Effector memory CD4-positive, alpha-beta T cell (primary cell): ENCODE data around the gene MICAL1.

Experiments used
- DNase-seq, 3 donors: peaks; one replicate each; pipeline ENCODE4 v3.0.0-alpha.2; 2020
- H3K27ac ChIP-seq: 2 replicates; pipeline ENCODE4 v1.7.0; 2013; ENCODE audit warnings: mild to moderate bottlenecking, low read length, moderate library complexity; ENCODE audit not compliant: insufficient read depth, poor library complexity, severe bottlenecking
- H3K27me3 ChIP-seq: replicated peaks from 2 replicates; pipeline ENCODE4 v1.7.0; 2013; ENCODE audit warnings: mild to moderate bottlenecking, low read length; ENCODE audit not compliant: insufficient read depth, control insufficient read depth, poor library complexity, severe bottlenecking
- H3K36me3 ChIP-seq: 2 replicates; pipeline ENCODE4 v1.7.0; 2013; ENCODE audit warnings: mild to moderate bottlenecking, low read length, moderate library complexity; ENCODE audit not compliant: control insufficient read depth, insufficient read depth
- H3K4me1 ChIP-seq: 2 replicates; pipeline ENCODE4 v1.7.0; 2013; ENCODE audit warnings: low read length, mild to moderate bottlenecking; ENCODE audit not compliant: control insufficient read depth, insufficient read depth, poor library complexity, severe bottlenecking
- H3K4me3 ChIP-seq: 2 replicates; pipeline ENCODE4 v1.7.0; 2013; ENCODE audit warnings: low read length, low read depth, mild to moderate bottlenecking; ENCODE audit not compliant: insufficient read depth, poor library complexity, severe bottlenecking
- H3K9me3 ChIP-seq: 2 replicates; pipeline ENCODE4 v1.7.0; 2013; ENCODE audit warnings: mild to moderate bottlenecking, low read length, moderate library complexity; ENCODE audit not compliant: control insufficient read depth

MICAL1 gene

DNA sequence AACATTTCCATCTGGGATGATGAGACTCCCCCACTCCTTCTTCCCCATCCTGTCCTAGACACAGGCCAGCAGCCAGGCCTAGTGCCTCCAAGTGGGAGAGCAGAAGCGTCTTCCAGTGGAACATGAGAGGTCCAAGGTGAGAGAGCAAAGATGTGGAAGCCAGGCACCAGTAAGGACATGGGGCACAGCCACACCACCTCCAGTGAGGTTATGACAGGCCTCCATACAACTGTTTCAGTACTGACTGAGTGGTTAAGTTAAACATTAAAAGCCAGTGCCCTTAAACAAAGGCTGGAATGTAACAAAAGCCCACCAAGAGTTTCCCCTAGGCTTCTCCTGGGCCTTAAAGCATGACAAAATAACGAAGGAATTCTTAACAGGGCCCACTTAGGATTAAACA is 22.2 kb upstream of the MICAL1 start:
- peak overlapping the region; percentile 0 for H3K27ac ChIP-seq
- H3K36me3 ChIP-seq, result peaks cover 34% of the 10 kb centered on the region
- H3K4me3 ChIP-seq, result peak overlapping the region; percentile 20
- no peak for DNase-seq
- H3K4me1 ChIP-seq, result peaks cover 51% of the 10 kb centered on the region
- no peaks in the 10 kb centered on the region for H3K9me3 ChIP-seq
- no peaks in the 10 kb centered on the region for H3K27me3 ChIP-seq

DNA sequence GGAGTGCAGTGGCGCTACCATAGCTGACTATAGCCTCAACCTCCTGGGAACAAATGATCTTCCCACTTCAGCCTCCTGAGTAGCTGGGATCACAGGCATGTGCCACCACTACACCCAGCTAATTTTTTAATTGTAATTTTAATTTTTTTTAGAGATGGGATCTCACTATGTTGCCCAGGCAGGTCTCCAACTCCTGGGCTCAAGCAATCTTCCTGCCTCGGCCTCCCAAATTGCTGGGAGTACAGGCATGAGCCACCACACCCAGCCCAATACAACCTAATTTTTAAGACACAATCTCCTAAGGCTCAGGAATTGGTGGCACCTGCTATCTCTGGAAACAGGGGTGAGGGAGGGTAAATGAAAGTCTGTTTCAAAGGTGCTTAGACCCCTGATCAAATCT is 21.6 kb upstream of the MICAL1 start:
- Histone ChIP-seq H3K9me3 (no peaks in the 10 kb centered on the region), H3K27ac (no peak overlapping the region), H3K4me1 (peaks cover 48% of the 10 kb centered on the region), H3K36me3 (peaks cover 39% of the 10 kb centered on the region), H3K4me3 (no peak overlapping the region), H3K27me3 (no peaks in the 10 kb centered on the region)
- no peak for DNase-seq

DNA sequence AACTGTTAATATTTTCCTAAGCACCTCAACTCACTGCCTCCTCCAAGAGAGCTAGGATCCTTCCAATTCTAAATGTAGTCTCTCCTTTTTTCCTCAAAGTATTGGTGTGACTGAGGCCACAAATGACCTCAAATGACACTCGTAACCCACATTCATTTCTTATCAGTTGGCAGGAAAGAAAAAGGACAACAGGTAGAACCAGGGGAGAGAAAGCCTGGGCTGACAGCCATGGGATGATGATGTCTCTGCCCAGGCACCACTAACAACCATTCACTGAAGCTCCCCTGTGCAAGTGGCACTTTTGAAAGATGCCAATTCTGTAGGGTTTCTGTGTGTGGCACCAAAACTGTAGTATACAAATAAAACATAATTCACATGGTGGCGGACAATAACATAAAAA is 20.1 kb upstream of the MICAL1 start:
- H3K27ac ChIP-seq, result peak overlapping the region; percentile 34
- H3K27me3 ChIP-seq, result no peaks in the 10 kb centered on the region
- H3K9me3 ChIP-seq, result no peaks in the 10 kb centered on the region
- H3K36me3 ChIP-seq, result peaks cover 54% of the 10 kb centered on the region
- peaks cover 34% of the 10 kb centered on the region for H3K4me1 ChIP-seq
- no peak for DNase-seq
- no peak overlapping the region for H3K4me3 ChIP-seq

DNA sequence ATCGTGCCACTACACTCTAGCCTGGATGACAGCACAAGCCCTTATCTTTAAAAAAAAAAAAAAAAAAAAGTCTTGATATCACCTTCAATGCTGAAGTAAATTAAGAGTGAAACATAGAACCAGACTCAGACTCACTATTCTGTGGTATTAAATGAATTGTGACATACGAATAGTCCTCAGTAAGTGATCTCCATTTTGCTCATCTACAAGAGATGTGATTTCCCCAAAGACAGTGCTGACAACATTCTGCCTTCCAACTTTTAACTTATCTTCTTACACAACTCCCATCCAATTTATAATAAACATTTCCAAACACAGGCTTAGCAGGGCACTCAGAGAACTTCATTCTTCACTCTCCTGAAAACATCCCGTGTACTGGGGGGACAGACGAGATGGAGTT is 19.4 kb upstream of the MICAL1 start:
- Histone ChIP-seq H3K4me3 (no peak overlapping the region), H3K27ac (no peak overlapping the region), H3K27me3 (no peaks in the 10 kb centered on the region), H3K36me3 (peaks cover 60% of the 10 kb centered on the region), H3K4me1 (peaks cover 30% of the 10 kb centered on the region), H3K9me3 (no peaks in the 10 kb centered on the region)
- no peak for DNase-seq

DNA sequence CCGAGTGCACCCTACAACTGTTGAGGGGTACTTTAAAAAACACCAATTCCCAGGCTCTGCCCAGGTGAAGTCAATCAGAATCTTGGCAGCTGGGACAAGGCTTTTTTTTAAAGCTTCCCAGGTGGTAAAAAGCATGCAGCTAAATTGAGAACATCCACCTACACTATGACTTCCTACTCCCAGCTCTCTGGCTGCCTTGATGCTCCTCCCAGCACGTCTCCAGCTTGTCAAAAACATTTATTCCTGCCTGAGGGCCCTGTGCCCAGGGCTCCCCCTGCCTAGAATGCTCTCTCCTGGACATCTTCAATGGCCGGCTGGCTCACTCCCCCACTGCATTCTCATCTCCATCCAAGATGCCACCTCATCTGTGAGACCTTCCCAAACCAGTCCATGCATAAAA is 17.5 kb upstream of the MICAL1 start:
- no peak overlapping the region for H3K4me3 ChIP-seq
- H3K9me3 ChIP-seq, result no peaks in the 10 kb centered on the region
- peaks cover 22% of the 10 kb centered on the region for H3K4me1 ChIP-seq
- DNase-seq, result no peak
- H3K36me3 ChIP-seq, result peaks cover 72% of the 10 kb centered on the region
- H3K27me3 ChIP-seq, result no peaks in the 10 kb centered on the region
- no peak overlapping the region for H3K27ac ChIP-seq

DNA sequence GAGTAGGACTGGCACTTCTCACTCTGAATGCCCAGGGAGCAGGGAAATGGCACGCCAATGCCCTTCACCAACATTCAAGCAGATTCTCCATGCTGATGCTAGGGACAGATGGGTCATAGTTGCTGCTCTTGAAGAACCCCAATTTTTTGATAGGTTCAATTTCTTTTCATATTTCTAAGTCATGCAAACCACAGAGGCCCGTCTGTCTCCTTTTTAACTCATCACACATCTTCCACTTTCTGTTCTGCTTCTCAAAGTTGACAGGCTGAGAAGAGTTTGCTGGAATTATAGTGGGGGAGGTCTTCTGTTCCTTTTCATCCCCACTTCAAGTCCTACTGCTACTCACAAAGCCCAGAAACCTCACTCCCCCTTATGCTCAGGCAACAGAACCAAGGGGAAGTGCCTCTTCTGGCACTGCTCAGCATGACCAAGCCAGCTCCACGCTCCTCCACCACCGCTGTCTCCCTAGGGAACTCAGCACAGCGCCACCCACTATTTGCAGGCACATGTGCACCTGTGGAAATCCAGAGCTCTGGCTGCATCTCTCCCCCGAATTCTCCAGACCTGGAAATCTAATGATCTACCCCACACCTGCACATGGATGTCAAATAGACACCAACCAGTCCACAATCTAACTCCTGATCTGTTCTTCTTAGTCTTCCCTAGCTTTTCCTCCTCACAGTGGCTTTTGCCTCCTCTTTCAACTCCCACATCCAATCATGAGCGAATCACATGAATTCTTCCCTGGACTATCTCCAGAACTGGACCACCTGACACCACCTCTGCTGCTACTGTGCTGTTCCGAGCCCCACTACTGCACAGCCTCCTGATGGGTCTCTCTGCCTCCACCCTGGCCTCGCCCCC is 16.8 kb upstream of the MICAL1 start:
- no peak overlapping the region for H3K27ac ChIP-seq
- no peaks in the 10 kb centered on the region for H3K9me3 ChIP-seq
- peaks cover 14% of the 10 kb centered on the region for H3K4me1 ChIP-seq
- H3K36me3 ChIP-seq, result peaks cover 79% of the 10 kb centered on the region
- no peak overlapping the region for H3K4me3 ChIP-seq
- DNase-seq, result no peak
- H3K27me3 ChIP-seq, result no peaks in the 10 kb centered on the region

DNA sequence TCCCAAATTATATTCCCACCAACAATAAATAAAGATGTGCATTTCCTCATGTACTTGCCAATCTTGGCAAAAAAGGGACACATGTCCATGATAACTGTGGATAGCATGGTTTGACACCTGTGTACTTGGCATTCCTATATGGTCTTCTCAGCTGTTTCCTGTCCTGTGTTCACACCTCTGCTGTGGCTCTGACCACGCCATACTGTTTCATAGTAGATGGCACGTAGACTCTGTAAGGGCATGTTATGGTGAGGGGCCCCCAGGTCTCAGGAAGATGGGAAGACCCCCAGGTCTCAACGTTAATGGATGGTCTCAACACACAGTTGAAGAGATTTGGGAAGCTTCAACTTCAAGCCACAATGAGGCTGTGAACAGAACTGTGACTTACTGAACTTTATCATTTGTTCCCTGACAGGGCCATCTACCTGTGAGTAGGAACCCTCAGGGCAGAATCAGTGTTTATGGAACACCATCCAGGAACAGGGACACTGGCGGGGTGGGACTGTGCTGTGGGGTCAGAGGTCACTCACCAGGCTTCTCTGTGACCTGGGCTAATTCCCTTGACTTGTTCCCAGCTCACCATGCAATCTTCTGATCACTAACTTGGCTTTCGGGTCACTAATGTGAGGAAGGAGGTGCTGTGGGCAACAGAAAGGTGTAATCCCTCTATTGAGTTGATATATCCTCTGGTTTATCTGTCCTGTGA is 15.7 kb upstream of the MICAL1 start:
- H3K4me1 ChIP-seq, result peaks cover 6% of the 10 kb centered on the region
- H3K36me3 ChIP-seq, result peaks cover 84% of the 10 kb centered on the region
- H3K9me3 ChIP-seq, result no peaks in the 10 kb centered on the region
- no peaks in the 10 kb centered on the region for H3K27me3 ChIP-seq
- no peak overlapping the region for H3K27ac ChIP-seq
- no peak overlapping the region for H3K4me3 ChIP-seq
- no peak for DNase-seq

DNA sequence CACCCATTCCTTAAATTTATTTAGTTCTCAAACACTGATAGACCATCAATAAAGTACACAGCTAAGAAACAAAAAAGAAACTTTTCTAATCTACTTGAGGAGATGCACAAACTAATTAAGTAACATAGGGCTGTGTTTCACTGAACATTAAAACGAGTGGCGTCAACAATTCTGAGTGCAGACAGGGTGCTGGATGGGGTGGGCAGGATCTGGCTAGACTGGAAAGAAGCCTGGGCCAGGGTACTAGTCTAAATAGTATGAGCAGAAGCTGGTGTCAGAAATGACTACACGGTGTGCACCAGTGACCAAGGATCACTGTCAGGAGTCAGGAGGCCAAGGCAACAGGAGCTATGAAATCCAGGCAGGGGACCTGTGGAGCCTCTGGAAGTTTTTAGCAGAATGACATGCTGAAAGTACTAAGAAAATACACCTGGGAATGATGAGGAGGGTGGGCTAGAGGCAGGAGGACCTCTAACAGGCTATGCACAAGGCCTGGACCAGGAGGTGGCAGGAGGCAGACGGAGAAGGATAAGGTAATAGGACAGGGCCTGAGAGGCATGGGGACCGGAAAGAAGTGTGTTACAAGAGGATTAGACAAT is 14.1 kb upstream of the MICAL1 start:
- Histone ChIP-seq H3K36me3 (peaks cover 83% of the 10 kb centered on the region), H3K9me3 (no peaks in the 10 kb centered on the region), H3K4me3 (no peak overlapping the region), H3K27ac (no peak overlapping the region), H3K27me3 (no peaks in the 10 kb centered on the region), H3K4me1 (no peaks in the 10 kb centered on the region)
- DNase-seq, result no peak

DNA sequence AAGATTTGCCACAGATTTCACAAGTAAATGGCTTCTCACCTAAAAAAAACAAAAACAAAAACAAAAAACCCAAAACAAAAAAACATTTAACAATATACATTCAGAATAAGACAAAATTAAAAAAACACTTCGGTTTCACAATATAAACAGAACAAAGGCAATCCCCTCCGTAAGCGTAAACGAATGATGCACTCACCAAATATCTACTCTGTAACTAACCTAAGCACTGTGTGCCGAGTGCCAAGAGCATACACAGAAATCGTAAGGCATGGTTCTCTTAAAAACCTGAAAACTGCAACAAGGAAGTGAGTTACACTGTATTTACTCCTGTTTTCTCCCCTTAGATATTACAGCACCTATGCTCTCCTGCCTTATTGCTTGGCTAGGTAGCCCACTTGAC is 12.1 kb upstream of the MICAL1 start:
- H3K4me3 ChIP-seq, result no peak overlapping the region
- H3K4me1 ChIP-seq, result no peaks in the 10 kb centered on the region
- H3K27ac ChIP-seq, result no peak overlapping the region
- no peaks in the 10 kb centered on the region for H3K9me3 ChIP-seq
- no peaks in the 10 kb centered on the region for H3K27me3 ChIP-seq
- H3K36me3 ChIP-seq, result peaks cover 76% of the 10 kb centered on the region
- DNase-seq, result no peak
